Upper lobe of left lung (tissue), 4 donors: ENCODE measurements around the gene SMAD7.

Experiments
- EP300 ChIP-seq, 4 donors: sonication (generic); formaldehyde crosslinking; IDR thresholded peaks; one replicate each; pipeline ENCODE4 v1.5.1; 2017; ENCODE audit warnings: antibody characterized with exemption in 4 of 4, control low read depth in 2 of 4
- POLR2A ChIP-seq, 4 donors: fragments of 450-650 bp; IDR thresholded peaks; one replicate each; pipeline ENCODE4 v1.5.1; 2016 to 2017; ENCODE audit warnings: antibody characterized with exemption in 4 of 4, mild to moderate bottlenecking in 2 of 4
- POLR2AphosphoS5 ChIP-seq, 2 donors: sonication (generic); formaldehyde crosslinking; IDR thresholded peaks; one replicate each; pipeline ENCODE4 v1.5.1; 2017; ENCODE audit warnings: antibody characterized with exemption in 2 of 2
- TF ChIP-seq, protein P1 (sequence below), 6 experiments: fragments of 450-650 bp in 4 of 6; fragments of 200-600 bp in 2 of 6; sonication (generic) in 2 of 6; IDR thresholded peaks; one replicate each; pipeline ENCODE4 v1.5.1; 2016 to 2019; ENCODE audit warnings: antibody characterized with exemption in 6 of 6

DNA sequence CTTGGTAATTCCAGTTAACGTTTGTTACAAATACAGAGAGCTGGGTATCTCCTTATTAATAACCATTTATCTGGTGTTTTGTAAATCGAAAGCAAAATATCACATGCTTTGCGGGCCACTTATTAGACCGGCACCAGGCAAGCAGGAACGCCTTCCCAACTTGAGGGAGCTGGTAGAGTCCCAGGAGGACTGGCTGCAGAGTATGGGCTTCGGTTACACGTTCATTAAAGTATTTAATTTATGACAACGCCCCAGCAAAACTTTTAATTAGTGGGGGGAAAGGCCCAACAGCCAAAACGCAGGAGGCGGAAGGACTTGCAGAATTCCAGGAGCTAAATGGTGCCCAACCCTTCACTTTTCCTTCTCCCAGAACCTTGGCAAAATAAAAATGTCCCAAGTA lies 3.7 kb downstream of the SMAD7 start:
- TF ChIP-seq, protein P1, sequence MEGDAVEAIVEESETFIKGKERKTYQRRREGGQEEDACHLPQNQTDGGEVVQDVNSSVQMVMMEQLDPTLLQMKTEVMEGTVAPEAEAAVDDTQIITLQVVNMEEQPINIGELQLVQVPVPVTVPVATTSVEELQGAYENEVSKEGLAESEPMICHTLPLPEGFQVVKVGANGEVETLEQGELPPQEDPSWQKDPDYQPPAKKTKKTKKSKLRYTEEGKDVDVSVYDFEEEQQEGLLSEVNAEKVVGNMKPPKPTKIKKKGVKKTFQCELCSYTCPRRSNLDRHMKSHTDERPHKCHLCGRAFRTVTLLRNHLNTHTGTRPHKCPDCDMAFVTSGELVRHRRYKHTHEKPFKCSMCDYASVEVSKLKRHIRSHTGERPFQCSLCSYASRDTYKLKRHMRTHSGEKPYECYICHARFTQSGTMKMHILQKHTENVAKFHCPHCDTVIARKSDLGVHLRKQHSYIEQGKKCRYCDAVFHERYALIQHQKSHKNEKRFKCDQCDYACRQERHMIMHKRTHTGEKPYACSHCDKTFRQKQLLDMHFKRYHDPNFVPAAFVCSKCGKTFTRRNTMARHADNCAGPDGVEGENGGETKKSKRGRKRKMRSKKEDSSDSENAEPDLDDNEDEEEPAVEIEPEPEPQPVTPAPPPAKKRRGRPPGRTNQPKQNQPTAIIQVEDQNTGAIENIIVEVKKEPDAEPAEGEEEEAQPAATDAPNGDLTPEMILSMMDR (IDR thresholded peaks at IDR 0.05), result no peak
- TF ChIP-seq EP300 (IDR thresholded peaks at IDR 0.05), result no peak
- no peak for TF ChIP-seq POLR2A (IDR thresholded peaks at IDR 0.05)
- no peak for TF ChIP-seq POLR2AphosphoS5 (IDR thresholded peaks at IDR 0.05)
